ENCODE measurements around the gene RPL36.
"Not testable (repeated sequence)": the region's sequence is repeated elsewhere in the genome, so short reads cannot be mapped to it uniquely, and the experiment has no call there.

RPL36 gene

GRCh38 chr19:5676105-5676771 is 13.9 kb upstream of the RPL36 start:
- DNase-seq: no peak

- DNase-seq: no peak
Observed at GRCh38 chr19:5676772-5677105, 13.4 kb upstream of the RPL36 start.

- no peak for DNase-seq
Observed at GRCh38 chr19:5677136-5677535, 13.0 kb upstream of the RPL36 start.

- no peak for DNase-seq
Observed at GRCh38 chr19:5677580-5677979, 12.5 kb upstream of the RPL36 start.

GRCh38 chr19:5678071-5678718 is 11.9 kb upstream of the RPL36 start:
- no peak for DNase-seq

- DNase-seq: no peak
Observed at GRCh38 chr19:5679289-5680083, 10.6 kb upstream of the RPL36 start.

GRCh38 chr19:5680084-5680436 is 10.0 kb upstream of the RPL36 start:
- no peak for DNase-seq

GRCh38 chr19:5680437-5681368 is 9.4 kb upstream of the RPL36 start, which contains the start of the genes HSD11B1L and MICOS13:
HSD11B1L (plus strand) TSS chr19:5681027; CDS start chr19:5684833, 3,806 bp downstream.
MICOS13 (minus strand) TSS chr19:5680516; CDS start chr19:5680486, 30 bp downstream.
- peak; percentile 96 for DNase-seq

- no peak for DNase-seq
Observed at GRCh38 chr19:5681391-5682106, 8.5 kb upstream of the RPL36 start.

- DNase-seq: no peak
Observed at GRCh38 chr19:5682107-5682482, 8.0 kb upstream of the RPL36 start.

GRCh38 chr19:5683177-5683886 is 6.8 kb upstream of the RPL36 start:
- no peak for DNase-seq

GRCh38 chr19:5684694-5685430 is 5.2 kb upstream of the RPL36 start:
- no peak for DNase-seq

- DNase-seq: no peak
Observed at GRCh38 chr19:5686326-5686646, 3.8 kb upstream of the RPL36 start.

- DNase-seq: peak; percentile 84
Observed at GRCh38 chr19:5686647-5687359, 3.3 kb upstream of the RPL36 start.

- DNase-seq: no peak
Observed at GRCh38 chr19:5687360-5688198, 2.5 kb upstream of the RPL36 start.

GRCh38 chr19:5688262-5688881 is 1.7 kb upstream of the RPL36 start:
- DNase-seq: not testable (repeated sequence)

GRCh38 chr19:5690955-5691821 is 1.1 kb downstream of the RPL36 start:
- DNase-seq: no peak

Data from amniotic stem cell (primary cell).